Calu3 (cell line): ENCODE results near the gene CARMIL1. TPM values are rescaled to one million over a fixed set of nuclear protein-coding genes. Genes with fewer than 3 reads are reported as not detected.

Source experiments
- BruUV-seq: library from RNA; stranded (reverse); fragments of 400-500 nt; replicated peaks from 2 replicates; lab custom pipeline; 2021; lab: Mats Ljungman, UMichigan
- CTCF ChIA-PET: fragments of 300-600 bp; sonication (Branson Sonifier 250); formaldehyde crosslinking; loops from one replicate; lab custom pipeline; 2022; ENCODE audit warnings: antibody characterized with exemption; lab: Charles Lee
- DNase-seq: peaks from one replicate; pipeline ENCODE4 v3.0.0; 2022
- H3K27ac Mint-ChIP-seq: one replicate; pipeline ENCODE4 v1.8.0; 2022; ENCODE audit warnings: mixed read lengths; ENCODE audit not compliant: unreplicated experiment
- H3K27me3 Mint-ChIP-seq: one replicate; pipeline ENCODE4 v1.8.0; 2022; ENCODE audit warnings: mixed read lengths; ENCODE audit not compliant: unreplicated experiment
- H3K36me3 Mint-ChIP-seq: one replicate; pipeline ENCODE4 v1.8.0; 2022; ENCODE audit warnings: mild to moderate bottlenecking, moderate library complexity, mixed read lengths; ENCODE audit not compliant: insufficient read depth, unreplicated experiment
- H3K4me1 Mint-ChIP-seq: one replicate; pipeline ENCODE4 v1.8.0; 2022; ENCODE audit warnings: mild to moderate bottlenecking, low read depth, mixed read lengths; ENCODE audit not compliant: unreplicated experiment
- H3K4me3 Mint-ChIP-seq: one replicate; pipeline ENCODE4 v1.8.0; 2022; ENCODE audit warnings: mild to moderate bottlenecking, low read depth, moderate library complexity, mixed read lengths; ENCODE audit not compliant: unreplicated experiment
- H3K9me3 Mint-ChIP-seq: one replicate; pipeline ENCODE4 v1.8.0; 2022; ENCODE audit warnings: low read depth, mixed read lengths; ENCODE audit not compliant: unreplicated experiment
- CTCF ChIP-seq: fragments of 200-600 bp; IDR thresholded peaks from one replicate; pipeline ENCODE4 v1.8.0; 2022; ENCODE audit warnings: antibody characterized with exemption; ENCODE audit not compliant: unreplicated experiment
- intact Hi-C: fragments of 100-400 bp; cut with micrococcal nuclease; formaldehyde crosslinking; loops from one replicate; pipeline ENCODE4 v1.10.0; 2022; ENCODE audit not compliant: unreplicated experiment
- total RNA-seq: library from RNA; stranded (reverse); gene quantifications from 2 replicates; pipeline ENCODE4 v1.2.3, GENCODE V29; 2022

CARMIL1 gene
- total RNA-seq, 1 experiment from 2014 or later, result 92.4 TPM

DNA sequence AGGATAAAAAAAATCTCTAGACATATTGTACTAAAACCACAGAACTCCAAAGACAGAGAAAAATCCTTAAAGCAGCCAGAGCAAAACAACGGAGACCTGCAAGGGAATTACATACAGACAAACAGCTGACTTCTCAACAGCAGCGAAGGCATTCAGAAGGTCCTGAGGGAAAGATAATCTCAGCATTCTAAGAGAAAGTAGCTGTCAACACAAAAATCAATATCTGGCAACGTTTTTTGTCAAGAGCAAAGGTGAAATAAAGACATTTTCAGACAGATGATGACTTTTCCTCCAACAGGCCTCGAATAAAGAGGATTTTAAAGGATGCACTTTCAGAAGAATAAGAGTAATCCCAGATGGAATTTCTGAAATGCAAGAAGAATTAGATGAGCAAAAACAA is 366.7 kb downstream of the CARMIL1 start:
- H3K27me3 Mint-ChIP-seq, result peaks cover 16% of the 10 kb centered on the region
- DNase-seq, result no peak
- H3K36me3 Mint-ChIP-seq, result no peaks in the 10 kb centered on the region
- CTCF ChIA-PET, result no interaction called here
- peaks cover 39% of the 10 kb centered on the region for H3K4me1 Mint-ChIP-seq
- peaks cover 4% of the 10 kb centered on the region for H3K9me3 Mint-ChIP-seq
- intact Hi-C loops, result no loop called here
- H3K4me3 Mint-ChIP-seq, result no peak overlapping the region
- no TSS peak for BruUV-seq
- no peak for TF ChIP-seq CTCF
- no peak overlapping the region for H3K27ac Mint-ChIP-seq

DNA sequence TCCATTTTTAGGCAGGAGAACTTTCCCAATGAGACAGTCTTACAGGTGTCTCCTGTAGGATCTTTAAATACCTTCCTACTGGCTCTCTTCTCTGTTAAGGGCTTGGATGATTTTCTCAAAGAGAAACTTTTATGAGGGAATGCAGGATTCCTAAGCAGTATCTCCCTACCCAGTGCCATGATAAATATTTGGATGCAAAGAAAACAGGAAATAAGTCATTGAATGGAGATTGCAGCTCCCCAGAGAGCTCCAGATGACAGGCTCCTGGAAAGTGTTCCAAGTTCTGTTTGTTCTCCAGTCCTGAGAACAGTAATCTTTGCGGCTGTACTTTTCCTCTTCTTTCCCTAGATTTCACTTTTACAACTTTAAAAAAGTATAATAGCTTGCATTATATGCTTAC is 370.4 kb downstream of the CARMIL1 start:
- CTCF ChIA-PET, result no interaction called here
- intact Hi-C loops, result no loop called here
- Mint-ChIP-seq H3K36me3 (no peaks in the 10 kb centered on the region), H3K9me3 (no peaks in the 10 kb centered on the region), H3K4me3 (no peak overlapping the region), H3K27me3 (peaks cover 48% of the 10 kb centered on the region), H3K27ac (no peak overlapping the region), H3K4me1 (peaks cover 23% of the 10 kb centered on the region)
- BruUV-seq, result no TSS peak
- DNase-seq, result no peak
- no peak for TF ChIP-seq CTCF

- Mint-ChIP-seq H3K27me3 (peaks cover 56% of the 10 kb centered on the region), H3K36me3 (no peaks in the 10 kb centered on the region), H3K27ac (no peak within 1 kb of the TSS), H3K4me1 (peaks cover 10% of the 10 kb centered on the region), H3K9me3 (no peaks in the 10 kb centered on the region), H3K4me3 (peak within 1 kb of the TSS; percentile 69)
- DNase-seq, result peak; percentile 88
- CTCF ChIA-PET, result interaction anchor here (0.6 to 1.9 kb wide), 4 partner anchors 11 to 113 kb away, joined by 3 to 7 read pairs (median 5); no protein-coding TSS in a partner anchor
- intact Hi-C loops, result no loop called here
- no peak for TF ChIP-seq CTCF
- no TSS peak for BruUV-seq
Measured at GRCh38 chr6:25652007-25652515, 372.9 kb downstream of the CARMIL1 start, which contains the start of gene SCGN. TSS of gene SCGN (plus strand) at chr6:25652215. CDS start at chr6:25652404, 189 bp downstream.

DNA sequence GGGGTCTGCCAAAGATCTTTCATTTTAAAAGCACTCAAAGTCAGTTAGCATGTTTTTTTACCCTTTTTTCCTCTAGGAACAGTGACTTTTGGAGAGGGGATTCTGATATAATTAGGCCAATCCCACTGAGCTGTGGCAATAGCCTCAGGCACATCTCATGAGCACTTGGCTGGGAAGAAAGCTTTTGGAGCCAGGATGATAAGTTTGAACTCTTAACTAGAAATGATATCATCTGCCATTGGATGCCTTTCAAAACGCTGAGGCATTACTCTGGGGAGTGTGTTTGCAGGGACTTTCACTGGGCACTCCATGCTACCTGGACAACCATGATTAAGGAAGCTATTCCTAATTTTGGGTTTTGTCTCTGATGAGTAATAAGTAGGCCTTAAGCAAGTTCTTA is 376.5 kb downstream of the CARMIL1 start:
- DNase-seq, result no peak
- BruUV-seq, result no TSS peak
- no peak for TF ChIP-seq CTCF
- H3K27ac Mint-ChIP-seq, result no peak overlapping the region
- H3K9me3 Mint-ChIP-seq, result no peaks in the 10 kb centered on the region
- peaks cover 4% of the 10 kb centered on the region for H3K36me3 Mint-ChIP-seq
- no peak overlapping the region for H3K4me3 Mint-ChIP-seq
- intact Hi-C loops, result no loop called here
- H3K27me3 Mint-ChIP-seq, result peaks cover 43% of the 10 kb centered on the region
- peaks cover 23% of the 10 kb centered on the region for H3K4me1 Mint-ChIP-seq
- CTCF ChIA-PET, result interaction anchor here (0.5 kb wide), 1 partner anchor 1042 kb away, joined by 6 read pairs; no protein-coding TSS in a partner anchor
